ENCODE results near the gene OGG1. TPM values are rescaled to one million over a fixed set of nuclear protein-coding genes. Genes with fewer than 3 reads are reported as not detected.

OGG1 gene
- total RNA-seq, 1 donor from 2014 or later: 35.6 TPM

GRCh38 chr3:9781978-9782603 lies 32.3 kb downstream of the OGG1 start:
- intact Hi-C loops (cut with micrococcal nuclease): no loop called here

- intact Hi-C loops (cut with micrococcal nuclease): no loop called here
Observed at GRCh38 chr3:9782770-9783169, 33.0 kb downstream of the OGG1 start.

DNA sequence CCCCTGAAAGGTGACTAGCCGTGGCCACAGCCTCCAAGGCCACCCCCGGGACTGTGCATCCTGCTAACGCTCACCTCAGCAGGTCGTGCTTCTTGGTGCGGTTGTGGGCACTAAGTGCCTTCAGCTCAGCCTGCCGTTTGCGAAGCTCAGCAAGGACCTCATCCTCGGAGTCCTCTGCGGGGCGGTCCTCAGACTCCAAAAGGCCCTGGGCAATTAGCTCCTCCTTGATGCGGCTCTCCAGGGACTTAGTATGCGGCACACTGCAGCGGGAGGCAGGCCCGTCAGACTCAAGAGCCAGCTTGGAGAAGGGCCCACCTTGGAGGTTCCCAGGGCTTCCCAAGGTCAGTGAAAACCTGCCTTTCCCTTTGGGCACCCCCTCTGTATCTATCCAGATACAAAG lies 34.2 kb downstream of the OGG1 start:
- intact Hi-C loops (cut with micrococcal nuclease): no loop called here

GRCh38 chr3:9784965-9785364 lies 35.2 kb downstream of the OGG1 start:
- intact Hi-C loops (cut with micrococcal nuclease): no loop called here

GRCh38 chr3:9785602-9786001 lies 35.9 kb downstream of the OGG1 start:
- intact Hi-C loops (cut with micrococcal nuclease): no loop called here

GRCh38 chr3:9786209-9786739 lies 36.5 kb downstream of the OGG1 start:
- intact Hi-C loops (cut with micrococcal nuclease): no loop called here

- intact Hi-C loops (cut with micrococcal nuclease): no loop called here
Observed at GRCh38 chr3:9786825-9787669, 37.3 kb downstream of the OGG1 start.

DNA sequence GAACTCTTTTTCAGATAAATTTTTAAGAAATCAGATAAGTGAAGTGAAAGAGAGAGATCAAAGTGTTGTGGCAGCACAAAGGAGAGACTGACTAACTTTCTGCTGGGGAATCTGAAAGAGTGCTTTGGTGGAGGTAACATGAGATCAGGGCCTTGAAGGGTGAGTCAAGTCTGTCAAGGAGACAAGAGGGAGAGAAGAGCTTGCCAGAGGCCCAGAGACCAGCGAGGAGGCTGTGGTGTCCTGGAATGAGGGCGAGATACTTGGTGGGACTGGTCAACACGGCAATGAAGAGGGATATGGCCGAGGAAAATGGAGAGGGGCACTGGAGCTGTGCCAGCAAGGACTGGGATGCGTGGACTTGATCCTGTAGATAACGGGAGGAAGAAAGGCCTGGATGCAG lies 38.0 kb downstream of the OGG1 start:
- intact Hi-C loops (cut with micrococcal nuclease): no loop called here

GRCh38 chr3:9791127-9791526 lies 41.4 kb downstream of the OGG1 start:
- intact Hi-C loops (cut with micrococcal nuclease): no loop called here

GRCh38 chr3:9791790-9792404 lies 42.1 kb downstream of the OGG1 start:
- intact Hi-C loops (cut with micrococcal nuclease): loop anchor here (1.0 to 2.0 kb wide), 15 partner anchors 12 to 456 kb away; partner anchors contain the start of genes BRPF1, CRELD1, EMC3 and FANCD2

- intact Hi-C loops (cut with micrococcal nuclease): loop anchor here (1.0 to 2.0 kb wide), 19 partner anchors 12 to 529 kb away; partner anchors contain the start of genes BRK1, BRPF1, CRELD1 and EMC3
Observed at GRCh38 chr3:9792405-9793160, 42.8 kb downstream of the OGG1 start, which contains the start of the genes ARPC4 and TADA3. Gene ARPC4, plus strand, starts transcription at chr3:9793082. Its CDS starts 40 bp downstream, at chr3:9793122. Gene TADA3, minus strand, starts transcription at chr3:9792473. Its CDS starts 1,007 bp downstream, at chr3:9791466.

- intact Hi-C loops (cut with micrococcal nuclease): loop anchor here (1.0 to 2.0 kb wide), 5 partner anchors 16 to 528 kb away; partner anchors contain the start of genes BRK1, RPUSD3 and SEC13
Observed at GRCh38 chr3:9793161-9793781, 43.5 kb downstream of the OGG1 start.

DNA sequence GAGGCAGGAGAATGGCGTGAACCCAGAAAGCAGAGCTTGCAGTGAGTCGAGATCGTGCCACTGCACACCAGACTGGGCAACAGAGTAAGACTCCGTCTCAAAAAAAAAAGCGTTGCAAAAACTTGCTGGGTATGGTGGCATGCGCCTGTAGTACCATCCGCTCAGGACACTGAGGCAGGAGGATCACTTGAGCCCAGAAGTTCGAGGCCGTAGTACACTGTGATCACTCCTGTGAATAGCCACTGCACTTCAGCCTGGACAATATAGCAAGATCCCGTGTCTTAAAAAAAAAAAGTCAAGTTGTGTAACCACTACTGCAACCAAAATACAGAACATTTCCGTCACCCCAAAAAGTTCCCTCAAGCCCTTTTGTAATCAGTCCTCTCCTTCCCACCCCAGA lies 44.6 kb downstream of the OGG1 start:
- intact Hi-C loops (cut with micrococcal nuclease): no loop called here

DNA sequence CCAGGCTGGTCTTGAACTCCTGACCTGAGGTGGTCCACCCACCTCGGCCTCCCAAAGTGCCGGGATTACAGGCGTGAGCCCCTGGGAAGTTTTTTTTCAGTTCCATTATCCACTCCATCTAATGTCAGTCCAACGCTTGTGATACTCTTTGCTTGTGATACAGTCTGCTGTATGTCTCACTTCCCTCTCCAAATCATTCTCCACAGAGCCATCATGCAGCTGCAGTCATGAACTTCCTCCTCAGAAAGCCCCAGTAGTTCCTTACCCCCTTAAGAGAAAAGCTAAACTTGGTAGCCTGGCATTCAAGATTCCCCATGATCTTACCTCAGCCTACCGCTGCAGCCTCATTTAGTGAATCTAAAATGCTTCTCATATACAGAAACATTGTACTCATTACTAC lies 45.5 kb downstream of the OGG1 start:
- intact Hi-C loops (cut with micrococcal nuclease): no loop called here

GRCh38 chr3:9797196-9797945 lies 47.6 kb downstream of the OGG1 start:
- intact Hi-C loops (cut with micrococcal nuclease): no loop called here

DNA sequence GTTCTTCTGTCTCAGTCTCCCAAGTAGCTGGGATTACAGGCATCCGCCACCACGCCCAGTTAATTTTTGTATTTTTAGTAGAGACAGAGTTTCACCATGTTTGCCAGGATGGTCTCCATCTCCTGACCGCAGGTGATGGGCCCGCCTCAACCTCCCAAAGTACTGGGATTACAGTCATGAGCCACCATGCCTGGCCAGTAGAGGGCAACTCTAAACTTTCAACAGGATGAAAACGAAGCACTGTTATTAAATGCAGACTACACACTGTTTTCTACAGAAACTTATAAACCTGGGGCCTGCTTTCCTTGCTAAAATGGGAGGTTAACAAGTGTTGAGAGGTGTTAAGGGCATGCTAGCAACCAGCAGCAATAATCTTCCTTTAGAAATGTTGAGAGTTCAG lies 50.8 kb downstream of the OGG1 start:
- intact Hi-C loops (cut with micrococcal nuclease): no loop called here

DNA sequence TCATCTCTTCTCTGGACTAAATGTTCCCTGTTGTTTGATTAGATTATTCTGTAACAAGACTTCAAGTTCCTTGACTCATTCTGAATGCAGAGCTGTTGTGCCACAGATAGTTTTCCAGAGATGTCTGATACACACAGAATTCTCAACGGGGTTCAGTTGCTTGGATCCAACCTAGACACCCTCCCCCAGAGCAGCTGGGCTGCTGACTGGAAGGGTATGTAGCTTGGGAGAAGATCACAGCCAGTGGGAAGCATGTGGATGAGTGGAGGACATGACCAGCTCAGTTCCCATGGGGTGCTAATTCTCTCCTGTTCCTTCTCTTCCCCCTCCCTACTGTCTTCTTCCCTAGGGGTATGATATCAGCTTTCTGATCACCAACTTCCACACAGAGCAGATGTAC lies 53.7 kb downstream of the OGG1 start:
- intact Hi-C loops (cut with micrococcal nuclease): no loop called here

GRCh38 chr3:9804996-9805395 lies 55.2 kb downstream of the OGG1 start:
- intact Hi-C loops (cut with micrococcal nuclease): no loop called here

DNA sequence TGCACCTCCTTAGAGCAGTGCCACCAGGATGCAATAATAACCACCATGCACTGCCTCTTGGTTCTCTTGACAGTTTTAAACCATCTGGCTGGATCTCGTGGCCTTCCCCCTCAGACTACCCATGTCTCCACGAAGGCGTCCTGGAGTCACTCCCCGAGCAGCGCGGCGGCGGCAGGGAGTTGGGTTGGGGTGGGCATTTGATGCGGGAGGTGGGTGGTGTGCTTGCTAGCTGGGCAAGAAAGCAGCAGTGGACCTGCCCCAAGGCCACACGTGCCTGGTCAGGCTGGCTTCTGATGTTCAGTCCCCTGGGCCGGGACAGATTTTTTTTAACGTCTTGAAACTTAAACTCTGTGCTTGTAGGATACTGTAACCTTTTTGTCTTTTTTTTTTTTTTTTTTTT lies 56.4 kb downstream of the OGG1 start:
- intact Hi-C loops (cut with micrococcal nuclease): no loop called here
